NCI-H2196 treated with DMSO at 0.1 percent for 48 hours (cell line): ENCODE data around the gene ZNF605.
"Not testable (repeated sequence)": the region's sequence is repeated elsewhere in the genome, so short reads cannot be mapped to it uniquely, and the experiment has no call there.

Experiments used
- DNase-seq: peaks from one replicate; lab custom pipeline; 2025; ENCODE audit not compliant: unreplicated experiment; lab: John Stamatoyannopoulos, UW

The ZNF605 gene

DNA sequence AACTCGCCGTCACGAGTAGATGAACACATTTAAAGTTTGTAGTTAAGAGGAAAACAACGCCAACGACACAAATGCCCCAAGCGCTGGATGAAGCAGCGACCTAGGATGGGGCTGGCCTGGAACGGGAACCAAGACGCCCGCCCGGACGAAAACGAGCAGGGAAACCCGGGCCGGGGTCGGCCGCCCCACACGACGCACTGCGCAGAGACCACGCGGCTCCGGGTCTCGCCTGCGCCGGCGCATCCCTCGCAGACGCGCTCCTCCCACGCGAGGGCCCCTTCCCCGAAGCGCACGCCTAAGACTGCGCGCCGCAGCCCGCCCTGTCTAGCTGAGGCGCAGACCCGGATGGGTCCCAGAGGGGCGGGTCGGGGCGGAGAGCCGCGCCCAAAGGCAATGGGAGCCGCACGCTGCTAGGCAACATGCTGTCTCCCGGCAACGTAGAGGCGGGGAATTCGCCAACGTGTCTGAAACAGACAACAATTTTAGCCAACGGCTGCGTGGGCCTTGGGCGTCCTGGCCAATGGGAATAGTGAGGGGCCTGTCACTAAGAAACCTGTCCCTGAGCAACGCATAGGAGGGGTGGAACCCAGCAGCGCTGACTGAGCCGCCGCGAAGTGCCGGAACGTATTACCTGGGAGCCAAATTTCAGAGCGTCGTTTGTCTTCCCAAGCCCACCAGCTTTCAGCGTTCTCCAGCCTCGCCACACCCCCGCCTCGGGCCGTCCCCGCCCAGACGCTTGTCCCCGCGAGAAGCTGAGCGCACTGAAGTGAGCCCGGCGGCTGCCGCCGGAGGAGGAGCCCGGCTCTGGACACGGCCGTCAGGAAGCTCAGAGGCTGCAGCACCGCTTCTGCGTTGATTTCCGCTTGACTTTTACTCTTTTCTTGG, 47.7 kb downstream of the ZNF605 start:
- DNase-seq = peak; percentile 98

DNA sequence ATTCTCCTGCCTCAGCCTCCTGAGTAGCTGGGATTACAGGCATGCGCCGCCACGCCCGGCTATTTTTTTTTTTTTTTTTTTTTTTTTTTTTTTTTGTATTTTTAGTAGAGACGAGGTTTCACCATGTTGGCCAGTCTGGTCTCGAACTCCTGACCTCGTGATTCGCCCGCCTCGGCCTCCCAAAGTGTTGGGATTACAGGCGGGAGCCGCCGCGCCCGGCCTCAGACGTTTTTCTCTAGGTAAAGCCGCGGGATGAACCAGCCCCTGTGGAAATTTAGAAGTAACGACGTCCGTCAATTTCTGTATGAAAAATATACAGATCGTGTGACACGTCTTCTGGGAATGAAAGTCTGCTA, 48.3 kb downstream of the ZNF605 start:
- not testable (repeated sequence) for DNase-seq

DNA sequence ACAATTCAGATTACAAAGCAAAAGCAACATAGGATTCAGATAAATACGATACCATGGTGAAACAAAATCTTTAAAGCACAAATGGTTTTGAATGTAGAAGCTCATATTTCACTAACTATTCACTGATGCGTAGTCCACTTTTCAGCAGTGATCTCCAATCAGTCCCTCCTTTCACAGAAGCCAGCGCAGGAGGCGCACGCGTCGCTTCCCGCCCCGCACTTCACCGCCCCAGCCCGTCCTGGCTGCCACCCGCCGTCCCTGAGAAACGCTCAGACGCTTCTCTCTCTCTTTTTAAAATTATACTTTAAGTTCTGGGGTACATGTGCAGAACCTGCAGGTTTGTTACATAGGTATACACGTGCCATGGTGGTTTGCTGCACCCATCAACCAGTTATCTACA, 48.9 kb downstream of the ZNF605 start:
- no peak for DNase-seq

DNA sequence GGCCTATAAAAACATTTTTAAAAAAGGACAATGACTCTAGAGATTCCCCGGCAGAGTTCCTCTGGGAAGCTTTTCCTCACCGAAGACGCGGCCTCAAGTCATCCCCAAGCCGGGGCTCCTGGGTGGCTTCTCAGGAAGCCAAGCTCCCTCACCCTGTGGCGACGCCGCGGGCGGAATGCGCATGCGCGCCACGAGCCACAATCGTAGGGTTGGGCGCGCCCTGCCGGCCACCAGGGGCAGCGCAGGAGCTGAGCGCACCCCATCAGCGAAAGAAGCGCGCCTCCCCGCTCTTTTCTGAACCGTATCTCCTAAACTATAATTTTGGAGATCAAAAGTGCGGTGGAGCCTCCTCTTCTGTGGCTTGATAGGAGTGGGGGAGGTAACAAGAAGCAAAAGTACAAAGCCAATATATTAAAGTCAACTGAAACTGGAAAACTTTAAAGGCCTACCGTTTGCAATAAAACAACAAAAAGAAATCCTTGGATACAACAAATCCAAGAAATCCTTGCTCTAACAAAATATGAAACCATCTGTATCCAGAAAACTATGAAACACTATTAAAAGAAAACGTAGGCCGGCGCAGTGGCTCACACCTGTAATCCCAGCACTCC, 51.3 kb downstream of the ZNF605 start:
- no peak for DNase-seq

DNA sequence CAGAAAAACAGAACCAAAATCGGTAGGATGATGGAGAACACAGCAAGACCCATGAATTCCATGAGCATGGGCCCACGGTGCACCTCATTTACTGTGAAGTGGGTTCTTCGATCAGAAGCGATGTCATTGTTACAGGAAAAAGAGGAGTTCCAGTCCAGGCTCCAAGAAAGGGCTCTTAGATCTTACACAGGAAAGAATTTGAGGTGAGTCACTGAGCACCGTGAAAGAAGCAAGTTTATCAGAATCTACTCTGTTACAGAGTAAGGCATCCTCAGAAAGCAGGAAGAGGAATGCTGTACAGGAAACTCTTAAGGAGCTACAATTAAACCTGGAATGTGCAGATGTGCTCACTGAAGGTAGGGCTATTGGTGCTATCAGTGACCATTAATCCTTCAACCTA, 57.1 kb downstream of the ZNF605 start:
- no peak for DNase-seq

DNA sequence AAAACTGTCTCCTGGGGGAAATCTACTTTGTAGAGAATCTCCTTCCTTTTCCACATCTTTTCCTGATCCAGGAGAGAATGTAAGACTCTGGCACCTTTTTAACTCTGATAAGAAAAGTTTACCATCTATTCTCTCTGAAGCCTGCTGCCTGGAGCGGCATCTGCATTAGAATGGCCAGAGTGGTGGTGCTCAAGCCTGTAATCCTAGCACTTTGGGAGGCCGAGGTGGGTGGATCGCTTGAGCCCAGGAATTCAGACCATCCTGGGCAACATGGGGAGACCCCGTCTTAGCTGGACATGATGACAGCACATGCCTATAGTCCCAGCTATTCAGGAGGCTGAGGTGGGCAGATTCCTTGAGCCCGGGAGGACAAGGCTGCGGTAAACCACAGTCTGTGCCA, 67.3 kb downstream of the ZNF605 start:
- DNase-seq = no peak

DNA sequence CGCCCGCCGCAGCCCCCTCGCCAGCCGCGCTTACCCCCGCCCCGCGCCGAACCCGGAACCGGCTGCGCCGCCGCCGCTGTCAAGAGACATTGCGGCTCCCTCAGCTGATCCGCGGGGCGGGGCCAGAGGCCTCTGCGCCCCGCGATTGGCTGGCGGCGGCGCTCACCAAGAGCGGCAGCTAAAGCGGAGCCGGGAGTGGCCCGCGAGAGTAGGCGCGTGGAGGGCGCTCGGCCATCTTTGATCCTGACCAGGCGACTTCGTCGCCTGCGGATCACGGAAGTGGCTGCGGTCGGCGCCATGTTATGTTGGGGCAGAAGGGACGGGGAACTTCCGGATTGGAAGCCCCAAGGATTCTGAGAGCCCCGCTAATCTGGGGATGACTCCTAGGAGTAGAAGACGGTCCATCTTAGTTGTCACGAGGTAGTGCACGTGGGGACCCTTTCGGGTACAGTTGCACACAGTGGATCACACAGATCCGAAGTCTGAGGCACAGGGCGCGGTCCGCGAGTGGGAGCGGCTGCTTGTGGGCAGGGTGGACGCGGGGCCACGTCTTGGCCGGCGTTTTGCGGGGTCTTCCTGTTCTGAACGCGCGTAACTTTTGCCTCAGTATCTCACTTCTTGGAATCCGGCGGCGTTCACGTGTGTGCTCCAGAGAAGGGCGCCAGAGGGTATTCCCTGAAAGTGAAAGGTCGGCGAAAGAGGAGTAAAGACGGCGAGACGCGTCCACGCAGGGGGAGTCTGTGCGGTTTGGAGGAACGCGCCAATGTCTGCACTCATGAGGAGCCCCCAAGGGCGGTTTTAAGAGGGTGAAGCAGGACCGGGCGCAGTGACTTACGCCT, 68.4 kb downstream of the ZNF605 start, which contains the start of gene CHFR:
Gene CHFR (minus strand): TSS at position 93 of the 839 bp plus-strand sequence. CDS start 277 bp downstream, outside the sequence.
- peak; percentile 94 for DNase-seq

DNA sequence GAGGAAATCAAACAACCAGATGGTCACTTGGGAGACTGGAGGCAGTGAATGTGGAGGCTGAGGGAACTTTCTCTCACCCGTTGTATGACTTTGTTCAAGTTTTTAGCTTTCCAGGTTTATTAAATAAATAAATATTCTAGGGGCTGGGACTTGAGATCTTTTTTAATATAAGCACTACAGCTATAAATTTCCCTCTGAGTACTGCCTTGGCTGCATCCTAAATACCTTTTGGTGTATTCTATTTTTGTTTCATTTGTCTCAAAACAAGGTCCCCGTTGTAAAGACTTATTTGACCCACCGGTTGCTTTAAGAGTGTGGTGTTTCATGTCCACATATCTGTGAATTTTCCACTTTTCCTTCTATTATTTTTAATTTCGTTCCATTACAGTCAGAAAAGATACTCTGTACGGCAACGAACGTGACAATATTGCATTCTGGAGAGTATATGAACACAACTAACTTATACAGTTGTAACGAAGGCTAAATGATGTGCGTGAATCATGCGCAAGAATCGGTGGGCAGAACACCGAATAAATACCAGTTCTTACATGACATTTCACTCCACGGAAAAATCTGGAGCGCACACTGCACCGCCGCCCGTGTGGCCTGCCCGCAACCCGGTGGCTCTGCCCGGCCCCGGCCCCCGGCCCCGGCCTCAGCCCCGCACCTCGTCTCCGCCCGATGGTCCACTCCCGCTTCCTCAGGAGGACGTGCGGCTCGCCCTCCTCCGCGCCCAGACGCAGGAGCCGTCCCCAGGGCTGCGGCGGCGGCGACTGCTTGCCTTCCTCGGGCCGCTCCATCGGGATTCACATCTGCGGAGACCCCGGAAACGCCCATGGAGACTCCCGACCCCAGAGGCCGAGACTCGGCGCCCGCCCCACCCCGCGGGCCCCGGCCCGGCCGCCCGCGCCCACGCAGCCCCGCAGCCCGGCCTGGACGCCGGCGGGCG, 69.3 kb downstream of the ZNF605 start:
- no peak for DNase-seq

DNA sequence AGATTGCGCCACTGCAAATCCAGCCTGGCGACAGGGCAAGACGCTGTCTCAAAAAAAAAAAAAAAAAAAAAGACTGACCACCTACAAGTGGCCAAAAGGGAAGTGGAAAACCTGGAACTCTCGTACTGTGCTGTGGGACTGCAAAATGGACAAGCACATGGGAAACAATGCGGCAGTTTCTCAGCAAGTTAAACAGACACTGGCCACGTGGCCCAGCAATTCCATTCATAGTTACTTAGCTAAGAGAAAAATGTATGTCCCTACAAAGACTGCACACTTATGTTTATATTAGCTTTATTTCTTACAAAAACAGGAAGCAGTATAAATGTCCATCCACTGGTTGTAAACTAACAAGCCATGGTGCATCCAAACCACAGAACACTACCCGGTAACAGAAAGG, 74.3 kb downstream of the ZNF605 start:
- DNase-seq = no peak

DNA sequence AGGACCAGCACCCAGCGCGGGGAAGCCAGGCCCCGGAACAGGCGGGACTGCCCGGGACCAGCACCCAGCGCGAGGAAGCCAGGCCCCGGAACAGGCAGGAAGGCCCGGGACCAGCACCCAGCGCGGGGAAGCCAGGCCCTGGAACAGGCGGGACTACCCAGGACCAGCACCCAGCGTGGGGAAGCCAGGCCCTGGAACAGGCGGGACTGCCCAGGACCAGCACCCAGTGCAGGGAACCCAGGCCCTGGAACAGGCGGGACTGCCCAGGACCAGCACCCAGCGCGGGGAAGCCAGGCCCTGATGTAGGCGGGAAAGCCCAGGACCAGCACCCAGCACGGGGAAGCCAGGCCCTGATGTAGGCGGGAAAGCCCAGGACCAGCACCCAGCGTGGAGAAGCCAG, 81.5 kb downstream of the ZNF605 start:
- not testable (repeated sequence) for DNase-seq

DNA sequence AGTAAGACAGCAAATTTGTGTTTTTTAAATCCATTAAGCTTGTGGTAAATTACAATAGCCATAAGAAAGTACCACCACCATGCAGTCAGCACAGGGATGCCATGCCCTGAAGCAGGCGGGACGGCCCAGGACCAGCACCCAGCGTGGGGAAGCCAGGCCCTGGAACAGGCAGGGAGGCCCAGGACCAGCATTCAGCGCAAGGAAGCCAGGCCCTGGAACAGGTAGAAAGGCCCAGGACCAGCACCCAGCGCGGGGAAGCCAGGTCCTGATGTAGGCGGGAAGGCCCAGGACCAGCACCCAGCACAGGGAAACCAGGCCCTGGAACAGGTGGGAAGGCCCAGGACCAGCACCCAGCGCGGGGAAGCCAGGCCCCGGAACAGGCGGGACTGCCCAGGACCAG, 81.9 kb downstream of the ZNF605 start:
- DNase-seq = no peak

DNA sequence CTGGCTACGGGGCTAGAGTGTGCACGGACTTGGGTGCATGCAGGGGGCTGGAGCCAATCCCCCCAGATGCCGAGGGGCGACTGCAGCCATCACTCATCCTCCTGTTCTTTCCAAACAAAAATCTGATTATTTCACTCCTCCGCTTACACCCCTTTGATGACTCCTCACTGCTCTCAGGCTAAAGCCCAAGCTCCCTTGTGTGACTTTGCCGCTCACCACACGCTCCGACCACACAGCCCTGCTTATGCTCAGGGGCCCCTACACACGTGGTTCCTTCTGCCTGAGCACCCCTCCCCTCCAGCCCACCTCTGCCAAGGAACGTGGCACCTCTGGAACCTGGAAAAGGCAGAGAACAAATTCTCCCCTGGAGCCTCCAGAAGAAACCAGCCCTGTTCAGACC, 82.4 kb downstream of the ZNF605 start:
- DNase-seq = no peak

DNA sequence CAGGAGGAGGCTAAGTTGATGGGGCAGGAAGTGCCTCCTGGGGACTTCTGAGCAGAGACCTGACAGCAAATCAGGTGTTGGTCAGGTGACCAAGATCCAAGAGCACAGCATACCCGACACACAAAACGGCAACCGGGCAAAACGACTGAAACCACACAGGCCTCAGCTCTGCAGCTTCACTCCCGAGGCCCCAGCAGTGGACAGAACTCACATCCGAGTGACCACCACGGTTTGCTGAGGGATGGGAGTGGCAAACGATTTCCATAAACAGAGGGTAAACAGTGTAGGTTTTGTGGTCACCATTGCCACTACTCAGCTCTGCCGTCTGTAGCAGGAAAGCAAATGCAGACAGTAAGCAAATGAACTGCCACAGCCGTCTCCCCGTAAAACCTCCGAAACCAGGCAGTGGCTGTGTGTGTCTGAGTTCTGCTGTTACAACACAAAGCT, 83.1 kb downstream of the ZNF605 start:
- no peak for DNase-seq

DNA sequence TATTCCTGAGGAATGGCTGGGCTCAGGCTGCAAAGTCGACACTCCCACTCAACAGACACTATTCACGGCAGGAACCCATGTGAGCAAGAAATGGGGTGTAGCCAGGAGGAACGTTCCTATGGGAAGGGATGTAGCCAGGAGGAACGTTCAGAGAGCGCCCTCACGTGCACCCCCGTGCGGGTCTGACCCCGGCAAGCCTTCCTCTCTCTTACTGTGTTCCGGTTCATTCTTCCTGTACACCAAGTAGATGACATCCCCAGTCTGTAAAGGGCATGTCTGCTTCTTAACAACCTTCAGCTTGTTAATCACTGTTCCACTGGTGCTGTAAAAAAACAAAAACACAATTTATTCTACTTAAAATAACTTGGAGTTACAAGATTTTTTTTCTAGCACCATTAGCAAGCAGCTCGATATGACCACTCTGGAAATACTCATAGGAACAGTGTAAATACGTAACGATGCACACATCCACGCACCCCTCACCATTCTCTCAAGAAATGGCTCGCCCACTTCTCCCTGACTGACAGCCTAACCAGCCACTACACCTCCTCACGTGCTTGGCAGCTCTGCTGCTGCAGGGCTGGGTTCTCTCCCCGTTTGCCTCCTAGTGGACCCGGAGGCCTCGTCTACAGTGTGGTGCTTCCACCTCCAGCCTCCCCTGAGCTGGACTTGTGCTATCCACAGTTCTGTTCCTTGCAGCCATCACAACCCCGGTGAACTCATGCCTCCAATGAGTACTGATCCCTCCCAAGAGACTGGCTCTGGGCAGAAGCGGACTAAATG, 83.8 kb downstream of the ZNF605 start:
- no peak for DNase-seq

DNA sequence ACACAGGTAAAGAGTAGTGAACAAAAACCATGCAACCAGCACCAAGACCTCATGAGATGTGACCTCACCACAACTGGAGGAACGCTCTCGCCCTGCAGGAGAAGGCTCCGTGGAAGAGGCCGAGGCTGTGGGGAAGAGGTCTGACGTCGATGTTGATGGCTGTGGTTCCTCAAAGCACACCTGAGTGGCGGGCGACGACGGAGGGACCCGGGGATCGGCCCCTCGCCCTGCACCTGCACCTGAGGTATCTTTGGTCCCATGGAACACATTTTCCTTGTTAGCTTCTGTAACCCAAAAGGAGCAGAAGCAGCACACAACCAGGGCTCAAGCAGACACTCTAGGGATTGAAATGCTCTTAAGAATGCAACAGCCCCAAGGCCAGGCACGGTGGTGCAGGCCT, 86.6 kb downstream of the ZNF605 start:
- DNase-seq = no peak
